ENCODE measurements around the gene GPR50.

- TF ChIP-seq MAX (IDR thresholded peaks at IDR 0.05) (no peak), POLR2A (IDR thresholded peaks at IDR 0.05; ENCODE audit: borderline replicate concordance, extremely low read depth, insufficient read depth, insufficient read length) (no peak), SRF (IDR thresholded peaks at IDR 0.05; ENCODE audit: low read depth) (no peak), ZNF274 (IDR thresholded peaks at IDR 0.05; ENCODE audit: low read depth, low read length) (no peak), CEBPB (IDR thresholded peaks at IDR 0.05; ENCODE audit: low read depth) (no peak), RAD21 (IDR thresholded peaks at IDR 0.05; ENCODE audit: low read depth) (no peak), JUND (IDR thresholded peaks at IDR 0.05) (no peak), EZH2 (IDR thresholded peaks at IDR 0.05) (no peak), ELF1 (IDR thresholded peaks at IDR 0.05; ENCODE audit: borderline replicate concordance, low read depth) (no peak), EGR1 (IDR thresholded peaks at IDR 0.05; ENCODE audit: low read depth) (no peak)
- TF ChIP-seq, protein P1, sequence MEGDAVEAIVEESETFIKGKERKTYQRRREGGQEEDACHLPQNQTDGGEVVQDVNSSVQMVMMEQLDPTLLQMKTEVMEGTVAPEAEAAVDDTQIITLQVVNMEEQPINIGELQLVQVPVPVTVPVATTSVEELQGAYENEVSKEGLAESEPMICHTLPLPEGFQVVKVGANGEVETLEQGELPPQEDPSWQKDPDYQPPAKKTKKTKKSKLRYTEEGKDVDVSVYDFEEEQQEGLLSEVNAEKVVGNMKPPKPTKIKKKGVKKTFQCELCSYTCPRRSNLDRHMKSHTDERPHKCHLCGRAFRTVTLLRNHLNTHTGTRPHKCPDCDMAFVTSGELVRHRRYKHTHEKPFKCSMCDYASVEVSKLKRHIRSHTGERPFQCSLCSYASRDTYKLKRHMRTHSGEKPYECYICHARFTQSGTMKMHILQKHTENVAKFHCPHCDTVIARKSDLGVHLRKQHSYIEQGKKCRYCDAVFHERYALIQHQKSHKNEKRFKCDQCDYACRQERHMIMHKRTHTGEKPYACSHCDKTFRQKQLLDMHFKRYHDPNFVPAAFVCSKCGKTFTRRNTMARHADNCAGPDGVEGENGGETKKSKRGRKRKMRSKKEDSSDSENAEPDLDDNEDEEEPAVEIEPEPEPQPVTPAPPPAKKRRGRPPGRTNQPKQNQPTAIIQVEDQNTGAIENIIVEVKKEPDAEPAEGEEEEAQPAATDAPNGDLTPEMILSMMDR (IDR thresholded peaks at IDR 0.05 in 2 of 3, conservative IDR thresholded peaks at IDR 0.05 in 1 of 3; ENCODE audit: borderline replicate concordance in 1 of 3, insufficient read depth in 1 of 3, low read depth in 2 of 3, low read length in 2 of 3): no peak
- TF ChIP-seq, protein P2, sequence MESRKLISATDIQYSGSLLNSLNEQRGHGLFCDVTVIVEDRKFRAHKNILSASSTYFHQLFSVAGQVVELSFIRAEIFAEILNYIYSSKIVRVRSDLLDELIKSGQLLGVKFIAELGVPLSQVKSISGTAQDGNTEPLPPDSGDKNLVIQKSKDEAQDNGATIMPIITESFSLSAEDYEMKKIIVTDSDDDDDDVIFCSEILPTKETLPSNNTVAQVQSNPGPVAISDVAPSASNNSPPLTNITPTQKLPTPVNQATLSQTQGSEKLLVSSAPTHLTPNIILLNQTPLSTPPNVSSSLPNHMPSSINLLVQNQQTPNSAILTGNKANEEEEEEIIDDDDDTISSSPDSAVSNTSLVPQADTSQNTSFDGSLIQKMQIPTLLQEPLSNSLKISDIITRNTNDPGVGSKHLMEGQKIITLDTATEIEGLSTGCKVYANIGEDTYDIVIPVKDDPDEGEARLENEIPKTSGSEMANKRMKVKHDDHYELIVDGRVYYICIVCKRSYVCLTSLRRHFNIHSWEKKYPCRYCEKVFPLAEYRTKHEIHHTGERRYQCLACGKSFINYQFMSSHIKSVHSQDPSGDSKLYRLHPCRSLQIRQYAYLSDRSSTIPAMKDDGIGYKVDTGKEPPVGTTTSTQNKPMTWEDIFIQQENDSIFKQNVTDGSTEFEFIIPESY (IDR thresholded peaks at IDR 0.05; ENCODE audit: extremely low read depth, insufficient replicate concordance, low read length): no peak
- TF ChIP-seq, protein P3, sequence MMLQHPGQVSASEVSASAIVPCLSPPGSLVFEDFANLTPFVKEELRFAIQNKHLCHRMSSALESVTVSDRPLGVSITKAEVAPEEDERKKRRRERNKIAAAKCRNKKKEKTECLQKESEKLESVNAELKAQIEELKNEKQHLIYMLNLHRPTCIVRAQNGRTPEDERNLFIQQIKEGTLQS (IDR thresholded peaks at IDR 0.05): no peak
These were observed 1.7 kb upstream of the GPR50 start for GRCh38 chrX:151174581-151175282.

Measured in HCT116 (cell line).